ENCODE results near the gene TCHH. TPM values are rescaled to one million over a fixed set of nuclear protein-coding genes. Genes with fewer than 3 reads are reported as not detected.
"Not testable (repeated sequence)": the region's sequence is repeated elsewhere in the genome, so short reads cannot be mapped to it uniquely, and the experiment has no call there.

Gene TCHH
- total RNA-seq, 2 experiments from 2014 or later: 0.05 to 0.06 TPM

GRCh38 chr1:152110365-152110859, 4.8 kb downstream of the TCHH start:
- Mint-ChIP-seq H3K27ac (no peak overlapping the region), H3K4me3 (no peak overlapping the region), H3K27me3 (peaks cover 10% of the 10 kb centered on the region), H3K36me3 (ENCODE audit: low read depth) (peaks cover 3% of the 10 kb centered on the region), H3K4me1 (no peaks in the 10 kb centered on the region), H3K9me3 (no peaks in the 10 kb centered on the region)
- ChIA-PET CTCF (interaction anchor here (0.6 to 2.1 kb wide), 8 partner anchors 12 to 348 kb away, joined by 3 to 8 read pairs (median 4); no protein-coding TSS in a partner anchor), POLR2A (no interaction called here)
- peak; percentile 31 for DNase-seq

DNA sequence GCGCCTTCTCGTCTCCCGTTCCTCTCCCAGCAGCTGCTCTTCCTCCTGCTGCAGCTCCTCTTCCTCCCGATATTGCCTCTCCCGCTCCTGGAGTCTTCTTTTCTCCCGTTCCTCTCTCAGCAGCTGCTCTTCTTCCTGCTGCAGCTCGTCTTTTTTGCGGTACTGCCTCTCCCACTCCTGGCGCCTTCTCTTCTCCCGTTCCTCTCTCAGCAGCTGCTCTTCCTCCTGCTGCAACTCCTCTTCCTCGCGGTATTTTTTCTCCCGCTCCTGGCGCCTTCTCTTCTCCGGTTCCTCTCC, 5.3 kb downstream of the TCHH start:
- no peaks in the 10 kb centered on the region for H3K9me3 Mint-ChIP-seq
- H3K27me3 Mint-ChIP-seq: peaks cover 14% of the 10 kb centered on the region
- no peak overlapping the region for H3K4me3 Mint-ChIP-seq
- no peak overlapping the region for H3K27ac Mint-ChIP-seq
- H3K4me1 Mint-ChIP-seq: no peaks in the 10 kb centered on the region
- ChIA-PET CTCF (interaction anchor here (0.6 to 2.1 kb wide), 8 partner anchors 12 to 349 kb away, joined by 3 to 8 read pairs (median 4); no protein-coding TSS in a partner anchor), POLR2A (no interaction called here)
- H3K36me3 Mint-ChIP-seq (ENCODE audit: low read depth): peaks cover 3% of the 10 kb centered on the region
- DNase-seq: no peak

GRCh38 chr1:152109231-152109997, 5.8 kb downstream of the TCHH start:
- no peaks in the 10 kb centered on the region for H3K4me1 Mint-ChIP-seq
- H3K27ac Mint-ChIP-seq: no peak overlapping the region
- H3K36me3 Mint-ChIP-seq (ENCODE audit: low read depth): peaks cover 3% of the 10 kb centered on the region
- CTCF ChIA-PET: interaction anchor here (0.6 to 2.1 kb wide), 10 partner anchors 10 to 349 kb away, joined by 3 to 8 read pairs (median 4); no protein-coding TSS in a partner anchor
- H3K4me3 Mint-ChIP-seq: no peak overlapping the region
- no peaks in the 10 kb centered on the region for H3K9me3 Mint-ChIP-seq
- no peak for DNase-seq
- POLR2A ChIA-PET: no interaction called here
- peaks cover 19% of the 10 kb centered on the region for H3K27me3 Mint-ChIP-seq

DNA sequence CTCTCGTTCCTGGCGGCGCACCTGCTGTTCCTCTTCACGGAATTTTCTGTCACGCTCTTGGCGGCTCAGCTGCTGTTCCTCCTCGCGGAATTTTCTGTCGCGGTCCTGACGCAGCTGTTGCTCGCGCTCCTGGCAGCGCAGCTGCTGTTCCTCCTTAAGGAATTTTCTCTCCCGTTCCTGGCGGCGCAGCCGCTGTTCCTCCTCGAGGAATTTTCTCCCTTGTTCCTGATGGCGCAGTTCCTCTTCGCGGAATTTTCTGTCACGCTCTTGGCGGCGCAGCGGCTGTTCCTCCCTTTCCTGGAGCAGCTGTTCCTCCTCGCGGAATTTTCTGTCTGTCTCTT, 6.4 kb downstream of the TCHH start:
- ChIA-PET POLR2A (no interaction called here), CTCF (interaction anchor here (0.6 to 1.8 kb wide), 4 partner anchors 10 to 32 kb away, joined by 3 to 5 read pairs (median 3); no protein-coding TSS in a partner anchor)
- H3K4me3 Mint-ChIP-seq: no peak overlapping the region
- no peak overlapping the region for H3K27ac Mint-ChIP-seq
- no peak for DNase-seq
- H3K36me3 Mint-ChIP-seq (ENCODE audit: low read depth): peaks cover 2% of the 10 kb centered on the region
- H3K9me3 Mint-ChIP-seq: no peaks in the 10 kb centered on the region
- no peaks in the 10 kb centered on the region for H3K4me1 Mint-ChIP-seq
- peaks cover 20% of the 10 kb centered on the region for H3K27me3 Mint-ChIP-seq

- ChIA-PET CTCF (interaction anchor here (0.6 to 1.8 kb wide), 4 partner anchors 11 to 31 kb away, joined by 3 to 5 read pairs (median 3); no protein-coding TSS in a partner anchor), POLR2A (no interaction called here)
- Mint-ChIP-seq H3K36me3 (ENCODE audit: low read depth) (no peaks in the 10 kb centered on the region), H3K27me3 (peaks cover 24% of the 10 kb centered on the region), H3K4me3 (no peak overlapping the region), H3K9me3 (no peaks in the 10 kb centered on the region), H3K27ac (no peak overlapping the region), H3K4me1 (no peaks in the 10 kb centered on the region)
- DNase-seq: no peak
Observed at GRCh38 chr1:152107984-152108881, 7.0 kb downstream of the TCHH start.

GRCh38 chr1:152107031-152107983, 7.9 kb downstream of the TCHH start:
- Mint-ChIP-seq H3K27me3 (peaks cover 30% of the 10 kb centered on the region), H3K27ac (no peak overlapping the region), H3K9me3 (no peaks in the 10 kb centered on the region), H3K4me1 (no peaks in the 10 kb centered on the region), H3K4me3 (peak overlapping the region; percentile 21), H3K36me3 (ENCODE audit: low read depth) (no peaks in the 10 kb centered on the region)
- CTCF ChIA-PET: interaction anchor here (1.8 kb wide), 1 partner anchor 23 kb away, joined by 5 read pairs; no protein-coding TSS in a partner anchor
- no peak for DNase-seq
- POLR2A ChIA-PET: no interaction called here

GRCh38 chr1:152104854-152105253, 10.4 kb downstream of the TCHH start:
- Mint-ChIP-seq H3K4me1 (no peaks in the 10 kb centered on the region), H3K27ac (no peak overlapping the region), H3K36me3 (ENCODE audit: low read depth) (no peaks in the 10 kb centered on the region), H3K27me3 (peaks cover 45% of the 10 kb centered on the region), H3K4me3 (no peak overlapping the region), H3K9me3 (no peaks in the 10 kb centered on the region)
- ChIA-PET CTCF (no interaction called here), POLR2A (no interaction called here)
- DNase-seq: no peak

DNA sequence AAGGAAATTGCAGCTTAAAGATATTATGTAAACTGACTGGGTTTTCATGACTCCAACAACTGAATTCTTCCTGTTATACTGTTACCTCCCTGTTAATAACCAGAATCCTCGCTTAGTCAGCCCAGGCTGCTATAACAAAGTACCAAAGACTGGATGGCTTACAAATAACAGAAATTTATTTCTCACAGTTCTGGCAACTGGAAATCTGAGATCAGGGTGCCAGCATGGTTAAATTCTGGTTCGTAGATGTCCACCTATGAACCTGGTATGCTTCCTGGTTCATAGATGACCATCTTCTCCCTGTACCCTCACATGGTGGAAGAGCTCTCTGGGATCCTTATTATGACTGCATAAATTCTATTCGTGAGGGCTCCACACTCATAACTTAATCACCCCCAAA, 18.3 kb downstream of the TCHH start:
- Mint-ChIP-seq H3K4me3 (no peak overlapping the region), H3K36me3 (ENCODE audit: low read depth) (no peaks in the 10 kb centered on the region), H3K4me1 (no peaks in the 10 kb centered on the region), H3K27me3 (peaks cover 63% of the 10 kb centered on the region), H3K27ac (no peak overlapping the region), H3K9me3 (peaks cover 8% of the 10 kb centered on the region)
- DNase-seq: no peak
- ChIA-PET CTCF (interaction anchor here (1.3 kb wide), 1 partner anchor 45 kb away, joined by 4 read pairs; no protein-coding TSS in a partner anchor), POLR2A (no interaction called here)

- peaks cover 33% of the 10 kb centered on the region for H3K27me3 Mint-ChIP-seq
- H3K9me3 Mint-ChIP-seq: peaks cover 8% of the 10 kb centered on the region
- H3K4me1 Mint-ChIP-seq: no peaks in the 10 kb centered on the region
- H3K27ac Mint-ChIP-seq: no peak within 1 kb of the TSS
- ChIA-PET POLR2A (no interaction called here), CTCF (interaction anchor here (0.7 kb wide), 1 partner anchor 25 kb away, joined by 5 read pairs; no protein-coding TSS in a partner anchor)
- DNase-seq: no peak
- H3K36me3 Mint-ChIP-seq (ENCODE audit: low read depth): no peaks in the 10 kb centered on the region
- H3K4me3 Mint-ChIP-seq: no peak within 1 kb of the TSS
Observed at GRCh38 chr1:152089014-152089674, 26.1 kb downstream of the TCHH start, which contains the start of gene TCHHL1. TCHHL1 (minus strand) TSS chr1:152089064; CDS start chr1:152088143, 921 bp downstream.

DNA sequence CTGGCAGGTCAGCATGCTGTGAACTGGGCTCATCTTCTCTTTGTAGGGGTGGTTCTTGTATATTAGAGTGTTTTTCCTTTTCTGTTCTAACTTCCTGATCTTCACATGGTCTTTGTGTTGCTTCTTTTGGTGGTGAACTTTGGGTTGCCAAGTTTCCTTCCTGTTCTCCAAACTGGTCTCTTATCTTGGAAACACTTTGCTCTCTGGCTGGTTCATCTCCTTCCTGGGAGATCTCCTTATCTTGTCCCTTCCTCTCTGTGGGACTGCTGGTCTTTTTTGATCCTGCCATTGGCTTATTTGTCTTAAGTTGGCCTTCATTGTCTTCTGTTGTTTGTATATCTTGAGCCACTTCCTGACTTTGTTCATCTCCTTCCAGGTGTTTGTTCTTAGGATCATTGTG, 28.5 kb downstream of the TCHH start:
- Mint-ChIP-seq H3K4me1 (no peaks in the 10 kb centered on the region), H3K27ac (no peak overlapping the region), H3K27me3 (peaks cover 28% of the 10 kb centered on the region), H3K4me3 (no peak overlapping the region), H3K36me3 (ENCODE audit: low read depth) (no peaks in the 10 kb centered on the region), H3K9me3 (no peaks in the 10 kb centered on the region)
- DNase-seq: no peak
- ChIA-PET POLR2A (no interaction called here), CTCF (no interaction called here)

DNA sequence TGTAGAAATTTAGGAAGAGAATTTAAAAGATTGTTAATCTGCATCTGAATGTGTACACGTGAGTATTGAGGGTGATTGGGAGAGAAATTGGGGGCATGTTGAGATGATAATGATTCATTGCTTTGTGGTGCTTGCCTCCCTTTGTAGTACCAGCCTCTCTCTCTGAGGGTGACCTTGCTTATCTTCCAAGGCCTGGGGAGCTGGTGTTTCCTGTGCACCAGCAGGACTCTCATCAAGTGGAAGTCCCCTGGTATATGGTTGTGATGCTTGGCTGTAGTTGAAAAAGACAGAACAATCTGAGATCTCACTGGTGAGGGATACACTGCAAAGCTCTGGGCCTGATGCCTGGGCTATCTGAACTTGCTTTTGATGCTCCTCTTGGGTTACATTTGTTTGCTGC, 30.4 kb downstream of the TCHH start:
- ChIA-PET POLR2A (no interaction called here), CTCF (interaction anchor here (1.0 kb wide), 1 partner anchor 20 kb away, joined by 3 read pairs; no protein-coding TSS in a partner anchor)
- Mint-ChIP-seq H3K4me3 (no peak overlapping the region), H3K4me1 (no peaks in the 10 kb centered on the region), H3K27me3 (peaks cover 17% of the 10 kb centered on the region), H3K27ac (no peak overlapping the region), H3K9me3 (no peaks in the 10 kb centered on the region), H3K36me3 (ENCODE audit: low read depth) (no peaks in the 10 kb centered on the region)
- DNase-seq: no peak

DNA sequence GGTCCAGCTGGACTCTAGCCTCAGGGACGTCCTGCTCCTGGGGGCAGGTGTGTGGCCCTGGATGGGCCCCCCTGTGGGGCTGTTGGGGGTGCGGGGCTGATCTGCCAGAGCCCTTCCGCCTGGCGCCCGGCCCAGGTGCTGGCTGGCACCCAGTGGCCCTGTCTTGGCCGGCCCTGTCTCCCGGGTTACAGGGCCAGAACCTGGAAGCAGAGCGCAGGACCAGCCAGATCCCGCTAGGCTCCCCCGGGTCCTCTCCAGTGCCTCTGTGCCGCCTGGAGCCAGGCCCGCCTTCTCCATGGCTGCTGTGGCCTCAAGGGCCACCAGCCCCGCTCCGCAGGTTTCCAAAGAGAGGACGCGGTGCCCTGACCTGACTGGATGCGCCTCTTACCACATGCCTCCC, 34.2 kb downstream of the TCHH start:
- H3K9me3 Mint-ChIP-seq; H3K36me3 Mint-ChIP-seq (ENCODE audit: low read depth); CTCF ChIA-PET; DNase-seq; H3K27ac Mint-ChIP-seq; H3K4me3 Mint-ChIP-seq; POLR2A ChIA-PET; H3K4me1 Mint-ChIP-seq: not testable (repeated sequence)
- peaks cover 13% of the 10 kb centered on the region for H3K27me3 Mint-ChIP-seq
